T-helper 17 cell (primary cell): ENCODE data around the gene TIE1. TPM values are rescaled to one million over a fixed set of nuclear protein-coding genes. Genes with fewer than 3 reads are reported as not detected.

Experiments used
- ATAC-seq: fragments of 150-1000 bp; cut with Tn5 transposase; 2 replicates; pipeline ENCODE4 v1.10.0; 2021; ENCODE audit warnings: mild to moderate bottlenecking, moderate library complexity
- DNase-seq, 3 donors: peaks; one replicate each; pipeline versions ENCODE4 v3.0.0 to v3.0.0-alpha.2; 2020 to 2021
- H3K9me3 ChIP-seq: one replicate; pipeline ENCODE4 v1.7.0; 2013; ENCODE audit warnings: low read length, mild to moderate bottlenecking; ENCODE audit not compliant: control insufficient read depth, poor library complexity, severe bottlenecking
- H3K27ac Mint-ChIP-seq: one replicate; pipeline ENCODE4 v1.8.0; 2022; ENCODE audit warnings: mild to moderate bottlenecking, moderate library complexity, mixed read lengths
- H3K27me3 Mint-ChIP-seq: one replicate; pipeline ENCODE4 v1.8.0; 2022; ENCODE audit warnings: mixed read lengths
- H3K36me3 Mint-ChIP-seq: one replicate; pipeline ENCODE4 v1.8.0; 2022; ENCODE audit warnings: low read depth, mixed read lengths
- H3K4me1 Mint-ChIP-seq: one replicate; pipeline ENCODE4 v1.8.0; 2022; ENCODE audit warnings: mild to moderate bottlenecking, mixed read lengths
- H3K4me3 Mint-ChIP-seq: one replicate; pipeline ENCODE4 v1.8.0; 2022; ENCODE audit warnings: mild to moderate bottlenecking, moderate library complexity, mixed read lengths
- total RNA-seq, 4 donors: library from RNA in 2 of 4; stranded (reverse) in 2 of 4; gene quantifications; one replicate each; pipeline ENCODE4 v1.2.3 and lab custom pipeline; 2022 to 2026

The TIE1 gene
- total RNA-seq, 2 donors from 2014 or later, result not detected

DNA sequence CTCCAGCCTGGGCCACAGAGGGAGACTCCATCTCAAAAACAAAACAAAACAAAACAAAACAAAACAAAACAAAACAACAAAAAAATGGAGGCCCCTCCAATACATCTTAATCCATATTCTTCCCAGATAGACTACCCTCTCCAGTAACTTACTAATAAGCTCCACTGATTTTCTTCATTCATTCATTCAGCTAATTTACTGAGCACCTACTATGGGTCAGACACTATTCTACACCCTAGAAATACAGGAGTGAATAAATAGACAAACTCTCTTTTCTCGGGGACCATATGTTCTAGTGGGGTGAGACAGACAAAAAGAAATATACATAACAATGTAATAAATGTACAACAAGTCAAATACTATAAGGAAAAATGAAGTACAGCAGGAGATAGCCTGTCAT is 50.2 kb downstream of the TIE1 start:
- no peak for DNase-seq
- Mint-ChIP-seq H3K27me3 (no peaks in the 10 kb centered on the region), H3K36me3 (peaks cover 4% of the 10 kb centered on the region), H3K4me1 (peaks cover 19% of the 10 kb centered on the region), H3K27ac (peak overlapping the region; percentile 93), H3K4me3 (no peak overlapping the region)
- H3K9me3 ChIP-seq, result no peaks in the 10 kb centered on the region
- no peak for ATAC-seq

DNA sequence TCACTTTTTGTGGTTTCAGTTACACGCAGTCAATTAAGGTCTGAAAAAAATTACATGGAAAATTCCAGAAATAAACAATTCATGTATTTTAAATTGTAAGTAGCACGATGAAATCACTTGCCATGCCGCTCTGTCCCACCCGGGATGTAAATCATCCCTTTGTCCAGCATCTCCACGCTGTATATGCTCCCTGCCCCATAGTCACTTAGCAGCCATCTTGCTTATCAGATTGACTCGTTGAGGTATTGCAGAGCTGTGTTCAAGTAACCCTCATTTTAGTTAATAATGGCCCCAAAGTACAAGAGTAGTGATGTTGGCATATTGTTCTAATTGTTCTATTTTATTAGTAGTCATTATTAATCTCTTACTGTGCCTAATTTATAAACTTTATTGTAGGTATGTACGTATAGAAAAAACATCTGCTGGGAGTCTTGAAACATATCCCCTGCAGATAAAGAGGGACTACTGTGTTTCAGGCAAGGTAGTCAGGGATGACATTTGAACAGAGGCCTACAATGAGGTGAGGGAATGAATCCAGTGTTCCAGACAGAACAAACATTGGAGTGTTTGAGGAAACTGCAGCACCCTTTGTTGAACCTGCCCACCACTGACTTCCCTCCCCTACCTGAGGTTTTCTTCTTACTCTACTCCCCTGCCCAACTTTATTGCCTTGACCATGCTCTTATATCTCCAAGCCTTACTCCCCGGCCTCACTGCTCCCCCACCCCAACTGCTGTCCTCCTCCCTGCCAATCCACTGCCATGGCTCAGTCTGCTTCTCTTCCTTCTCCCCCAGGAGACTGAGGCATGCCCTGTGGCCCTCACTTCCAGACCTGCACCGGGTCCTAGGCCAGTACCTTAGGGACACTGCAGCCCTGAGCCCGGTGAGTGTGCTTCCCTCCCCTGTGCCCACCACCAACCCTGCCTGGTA is 50.9 kb downstream of the TIE1 start:
- Mint-ChIP-seq H3K4me1 (peaks cover 18% of the 10 kb centered on the region), H3K36me3 (peaks cover 4% of the 10 kb centered on the region), H3K27me3 (no peaks in the 10 kb centered on the region), H3K27ac (peak overlapping the region; percentile 93), H3K4me3 (no peak overlapping the region)
- H3K9me3 ChIP-seq, result no peaks in the 10 kb centered on the region
- no peak for DNase-seq
- ATAC-seq, result no peak

DNA sequence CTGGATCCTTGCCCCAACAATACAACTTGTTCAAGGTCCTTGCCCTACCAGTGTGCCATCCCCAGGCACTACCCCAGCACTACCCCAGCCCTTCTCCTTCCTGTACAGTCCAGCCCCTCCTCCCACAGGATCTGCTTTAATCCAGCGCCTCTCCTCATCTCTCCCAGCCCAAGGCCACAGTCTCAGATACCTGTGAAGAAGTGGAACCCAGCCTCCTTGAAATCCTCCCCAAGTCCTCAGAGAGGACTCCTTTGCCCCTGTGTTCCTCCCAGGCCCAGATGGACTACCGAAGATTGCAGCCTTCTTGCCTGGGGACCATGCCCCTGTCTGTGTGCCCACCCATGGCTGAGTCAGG is 51.5 kb downstream of the TIE1 start:
- no peaks in the 10 kb centered on the region for H3K9me3 ChIP-seq
- Mint-ChIP-seq H3K4me3 (no peak overlapping the region), H3K36me3 (peaks cover 4% of the 10 kb centered on the region), H3K4me1 (peaks cover 16% of the 10 kb centered on the region), H3K27me3 (no peaks in the 10 kb centered on the region), H3K27ac (peak overlapping the region; percentile 93)
- DNase-seq (no peak), ATAC-seq (no peak)

DNA sequence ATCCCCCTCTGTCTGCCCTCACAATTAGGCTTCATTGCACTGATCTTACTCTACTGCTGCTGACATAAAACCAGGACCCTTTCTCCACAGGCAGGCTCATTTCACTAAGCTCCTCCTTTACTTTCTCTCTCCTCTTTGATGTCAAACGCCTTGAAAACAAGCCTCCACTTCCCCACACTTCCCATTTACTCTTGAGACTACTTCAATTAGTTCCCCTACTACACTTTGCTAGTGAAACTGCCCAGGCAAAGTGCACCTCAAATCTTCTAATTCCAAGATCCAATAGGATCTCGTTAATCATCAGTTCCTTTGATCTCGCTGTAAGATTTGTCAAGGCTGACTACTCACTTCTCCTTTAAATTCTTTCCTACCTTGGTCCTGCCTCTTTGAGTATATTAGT is 52.1 kb downstream of the TIE1 start:
- no peaks in the 10 kb centered on the region for H3K9me3 ChIP-seq
- H3K27ac Mint-ChIP-seq, result peak overlapping the region; percentile 93
- no peak overlapping the region for H3K4me3 Mint-ChIP-seq
- DNase-seq (no peak), ATAC-seq (no peak)
- H3K4me1 Mint-ChIP-seq, result peaks cover 16% of the 10 kb centered on the region
- no peaks in the 10 kb centered on the region for H3K27me3 Mint-ChIP-seq
- peaks cover 4% of the 10 kb centered on the region for H3K36me3 Mint-ChIP-seq

DNA sequence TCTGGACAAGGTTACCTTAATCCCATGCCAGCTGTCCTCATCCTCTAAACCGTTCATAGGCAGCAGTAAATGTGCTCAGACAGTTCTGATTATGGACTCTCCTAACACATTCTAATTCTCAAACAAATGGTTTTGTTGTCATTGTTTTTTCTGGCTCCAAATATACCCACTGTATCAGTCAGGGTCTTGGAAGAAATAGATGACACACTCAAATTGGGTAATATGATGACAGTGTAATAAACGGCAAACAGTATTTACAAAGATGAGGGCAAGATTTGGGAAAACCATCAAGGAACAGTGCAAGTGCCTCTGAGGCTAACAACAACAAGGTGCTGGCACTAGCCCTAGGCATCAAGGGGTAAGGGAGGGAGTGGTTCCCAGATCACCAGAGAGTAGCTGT is 53.7 kb downstream of the TIE1 start:
- no peaks in the 10 kb centered on the region for H3K9me3 ChIP-seq
- Mint-ChIP-seq H3K27ac (no peak overlapping the region), H3K36me3 (peaks cover 4% of the 10 kb centered on the region), H3K4me1 (peaks cover 17% of the 10 kb centered on the region), H3K27me3 (no peaks in the 10 kb centered on the region), H3K4me3 (no peak overlapping the region)
- ATAC-seq (no peak), DNase-seq (no peak)

DNA sequence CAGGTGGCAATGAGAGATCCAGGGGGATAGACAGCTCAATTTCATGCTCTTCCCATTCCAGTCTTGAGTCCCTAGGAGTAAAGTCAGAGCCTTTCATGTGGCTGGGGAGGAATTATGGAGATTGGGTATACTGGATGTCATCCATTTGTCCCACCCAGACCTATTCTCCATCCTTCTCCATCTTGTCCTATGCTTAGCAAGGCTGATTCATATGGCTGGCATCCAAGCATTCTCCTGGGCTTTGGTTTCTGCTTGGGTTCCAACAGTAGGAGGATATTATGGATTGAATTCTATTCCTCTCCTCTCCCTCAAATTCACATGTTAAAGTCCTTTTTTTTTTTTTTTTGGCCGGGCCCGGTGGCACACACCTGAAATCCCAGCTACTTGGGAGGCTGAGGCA is 54.2 kb downstream of the TIE1 start:
- peaks cover 16% of the 10 kb centered on the region for H3K4me1 Mint-ChIP-seq
- no peak overlapping the region for H3K4me3 Mint-ChIP-seq
- no peaks in the 10 kb centered on the region for H3K27me3 Mint-ChIP-seq
- H3K36me3 Mint-ChIP-seq, result peaks cover 4% of the 10 kb centered on the region
- no peak for DNase-seq
- H3K9me3 ChIP-seq, result no peaks in the 10 kb centered on the region
- H3K27ac Mint-ChIP-seq, result no peak overlapping the region
- no peak for ATAC-seq

DNA sequence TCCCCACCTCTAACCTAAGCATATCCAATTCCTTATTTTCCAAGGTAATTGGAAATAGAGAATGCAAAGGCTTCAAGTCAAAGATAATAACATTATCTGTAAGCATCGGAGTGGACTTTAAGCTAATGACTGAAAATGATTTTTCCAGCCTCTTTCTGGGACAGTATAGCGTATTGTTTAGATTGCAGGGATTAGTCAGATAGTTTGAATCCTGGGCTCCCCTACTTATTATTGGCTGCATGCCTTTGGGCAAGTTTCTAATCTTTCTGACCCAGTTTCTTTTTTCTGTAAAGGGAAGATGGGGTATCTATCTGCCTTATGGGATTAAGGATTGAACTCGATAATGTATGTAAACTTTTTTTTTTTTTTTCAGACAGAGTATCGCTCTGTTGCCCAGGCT is 56.5 kb downstream of the TIE1 start:
- ATAC-seq (no peak), DNase-seq (no peak)
- no peak overlapping the region for H3K4me3 Mint-ChIP-seq
- no peaks in the 10 kb centered on the region for H3K9me3 ChIP-seq
- H3K36me3 Mint-ChIP-seq, result peaks cover 3% of the 10 kb centered on the region
- H3K4me1 Mint-ChIP-seq, result peaks cover 25% of the 10 kb centered on the region
- H3K27me3 Mint-ChIP-seq, result no peaks in the 10 kb centered on the region
- no peak overlapping the region for H3K27ac Mint-ChIP-seq

DNA sequence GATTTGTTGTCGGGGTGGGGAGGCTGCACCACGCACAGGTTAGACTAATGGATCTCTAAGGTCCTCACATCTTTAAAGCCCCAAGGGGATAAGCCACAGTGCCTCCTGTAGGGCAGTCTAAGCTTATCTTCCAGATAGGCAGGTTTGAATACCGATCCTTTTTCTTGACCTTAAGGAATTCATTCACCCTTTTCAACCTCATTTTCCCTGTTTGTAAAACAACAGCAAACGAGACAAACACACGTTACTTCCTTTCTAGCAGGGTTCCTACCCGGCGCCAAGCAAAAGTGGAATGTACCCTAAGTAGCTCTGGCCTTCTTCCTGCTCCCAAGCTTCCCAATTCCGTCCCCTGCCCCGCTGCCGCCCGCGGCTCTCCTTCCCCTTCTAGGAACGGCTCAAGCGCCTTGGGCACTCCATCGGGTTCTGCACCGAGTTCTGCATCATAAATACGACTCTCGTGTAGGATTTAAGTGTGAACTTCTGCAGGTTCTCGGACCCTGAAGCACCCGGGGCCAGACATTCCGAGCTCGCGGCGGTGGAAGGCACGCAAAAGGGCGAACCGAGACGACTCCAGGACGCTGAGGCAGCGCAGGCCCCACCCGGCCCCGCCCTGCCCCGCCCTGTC is 57.5 kb downstream of the TIE1 start:
- H3K4me1 Mint-ChIP-seq, result peaks cover 25% of the 10 kb centered on the region

DNA sequence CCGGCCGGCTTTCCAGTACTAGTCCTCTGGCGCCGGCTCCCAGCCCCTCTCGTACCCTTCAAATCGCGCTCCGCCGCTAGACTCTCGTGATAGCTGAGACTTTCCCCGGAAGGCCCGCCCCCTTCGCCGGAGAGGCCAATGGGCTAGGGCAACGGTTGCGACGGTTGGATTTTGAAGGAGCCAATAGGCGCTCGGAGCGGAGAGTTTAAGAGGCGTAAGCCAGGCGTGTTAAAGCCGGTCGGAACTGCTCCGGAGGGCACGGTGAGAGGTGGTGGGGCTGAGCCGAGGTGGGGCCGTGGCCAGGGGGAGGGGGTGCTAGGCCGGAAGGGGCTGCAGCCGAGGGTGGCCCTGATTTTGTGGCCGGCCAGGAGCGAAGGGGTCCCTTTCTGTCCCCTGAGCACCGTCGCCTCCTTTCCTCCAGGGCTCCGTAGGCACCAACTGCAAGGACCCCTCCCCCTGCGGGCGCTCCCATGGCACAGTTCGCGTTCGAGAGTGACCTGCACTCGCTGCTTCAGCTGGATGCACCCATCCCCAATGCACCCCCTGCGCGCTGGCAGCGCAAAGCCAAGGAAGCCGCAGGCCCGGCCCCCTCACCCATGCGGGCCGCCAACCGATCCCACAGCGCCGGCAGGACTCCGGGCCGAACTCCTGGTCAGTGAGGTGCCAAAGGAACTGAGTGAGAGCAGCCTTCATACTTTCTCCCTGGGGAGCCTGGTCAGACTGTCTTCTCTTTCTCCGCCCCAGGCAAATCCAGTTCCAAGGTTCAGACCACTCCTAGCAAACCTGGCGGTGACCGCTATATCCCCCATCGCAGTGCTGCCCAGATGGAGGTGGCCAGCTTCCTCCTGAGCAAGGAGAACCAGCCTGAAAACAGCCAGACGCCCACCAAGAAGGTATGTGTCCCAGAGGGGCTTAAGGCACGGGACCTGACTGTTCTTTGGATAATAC is 58.2 kb downstream of the TIE1 start, which contains the start of gene CDC20:
TSS of gene CDC20 (plus strand) at position 236 of the 948 bp plus-strand sequence. CDS start at position 471, 235 bp downstream.
- Mint-ChIP-seq H3K4me1 (peaks cover 28% of the 10 kb centered on the region), H3K27me3 (no peaks in the 10 kb centered on the region), H3K27ac (peak within 1 kb of the TSS; percentile 82), H3K4me3 (peak within 1 kb of the TSS; percentile 93), H3K36me3 (peaks cover 6% of the 10 kb centered on the region)
- ATAC-seq (peak; percentile 99), DNase-seq (peak; percentile 94 to 96 (median 95))
- H3K9me3 ChIP-seq, result no peaks in the 10 kb centered on the region

More for the DNA sequence above, 57.5 kb downstream of the TIE1 start:
- Mint-ChIP-seq H3K27me3 (no peaks in the 10 kb centered on the region), H3K36me3 (peaks cover 3% of the 10 kb centered on the region), H3K4me3 (peak overlapping the region; percentile 93), H3K27ac (peak overlapping the region; percentile 82)
- peak; percentile 32 for ATAC-seq
- no peak for DNase-seq
- H3K9me3 ChIP-seq, result no peaks in the 10 kb centered on the region

DNA sequence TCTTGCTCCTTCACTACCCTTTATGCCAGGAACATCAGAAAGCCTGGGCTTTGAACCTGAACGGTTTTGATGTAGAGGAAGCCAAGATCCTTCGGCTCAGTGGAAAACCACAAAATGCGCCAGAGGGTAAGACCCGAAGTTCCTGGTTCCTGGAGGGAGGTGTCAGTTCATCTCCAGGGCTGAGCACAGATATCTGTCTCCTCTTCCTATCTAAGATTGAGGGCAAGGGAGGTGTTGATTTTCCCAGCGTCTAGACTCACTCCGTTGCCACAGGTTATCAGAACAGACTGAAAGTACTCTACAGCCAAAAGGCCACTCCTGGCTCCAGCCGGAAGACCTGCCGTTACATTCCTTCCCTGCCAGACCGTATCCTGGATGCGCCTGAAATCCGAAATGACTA is 58.9 kb downstream of the TIE1 start:
- H3K9me3 ChIP-seq, result no peaks in the 10 kb centered on the region
- no peak for ATAC-seq
- Mint-ChIP-seq H3K4me3 (peak overlapping the region; percentile 93), H3K4me1 (peaks cover 27% of the 10 kb centered on the region), H3K27me3 (no peaks in the 10 kb centered on the region), H3K36me3 (peaks cover 7% of the 10 kb centered on the region), H3K27ac (peak overlapping the region; percentile 16)
- DNase-seq, result no peak

DNA sequence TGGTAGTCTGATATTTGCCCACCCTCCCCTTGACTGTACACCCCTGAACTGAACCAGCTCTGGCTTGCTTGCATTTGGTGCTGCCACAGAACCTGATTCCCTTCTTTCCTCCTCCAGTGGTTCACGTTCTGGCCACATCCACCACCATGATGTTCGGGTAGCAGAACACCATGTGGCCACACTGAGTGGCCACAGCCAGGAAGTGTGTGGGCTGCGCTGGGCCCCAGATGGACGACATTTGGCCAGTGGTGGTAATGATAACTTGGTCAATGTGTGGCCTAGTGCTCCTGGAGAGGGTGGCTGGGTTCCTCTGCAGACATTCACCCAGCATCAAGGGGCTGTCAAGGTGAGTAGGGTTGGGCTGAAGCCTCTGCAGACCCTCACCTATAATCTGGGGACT is 59.8 kb downstream of the TIE1 start:
- Mint-ChIP-seq H3K36me3 (peaks cover 7% of the 10 kb centered on the region), H3K27ac (peak overlapping the region; percentile 8)
- no peak for ATAC-seq

DNA sequence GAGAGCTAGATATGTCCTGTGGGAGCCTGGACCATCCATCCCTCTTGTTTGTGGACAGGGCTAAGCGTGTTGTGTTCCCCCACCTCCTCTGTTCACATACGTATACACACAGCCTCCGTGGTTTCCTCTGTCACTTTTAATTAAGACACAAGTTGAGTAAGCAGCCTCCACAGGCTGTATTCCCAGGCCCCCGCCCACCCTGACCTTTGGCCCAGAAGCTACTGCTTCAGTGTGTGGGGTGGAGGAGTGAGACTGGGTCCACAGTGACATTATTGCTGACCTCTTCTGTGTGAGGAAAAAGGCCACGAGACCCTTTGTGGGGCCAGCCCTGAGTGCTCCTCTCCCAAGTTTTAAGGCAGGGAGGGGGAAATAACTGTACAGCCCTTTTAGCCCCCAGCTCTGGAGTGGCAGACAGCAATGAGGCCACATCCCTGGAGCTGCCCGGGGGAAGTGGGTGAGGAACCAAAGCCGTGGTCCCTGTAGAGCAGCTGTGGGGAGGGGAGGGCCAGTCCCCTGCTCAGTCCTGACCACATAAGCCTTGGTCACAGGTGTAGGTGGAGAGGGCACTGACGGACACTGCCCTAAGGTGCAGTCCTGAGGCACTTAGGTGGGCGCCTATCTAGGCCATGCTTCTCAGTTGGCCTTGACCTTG is 62.6 kb downstream of the TIE1 start:
- peaks cover 12% of the 10 kb centered on the region for H3K36me3 Mint-ChIP-seq
- H3K9me3 ChIP-seq, result no peaks in the 10 kb centered on the region
- H3K4me1 Mint-ChIP-seq, result peaks cover 43% of the 10 kb centered on the region
- H3K4me3 Mint-ChIP-seq, result no peak overlapping the region
- no peaks in the 10 kb centered on the region for H3K27me3 Mint-ChIP-seq
- peak overlapping the region; percentile 90 for H3K27ac Mint-ChIP-seq
- ATAC-seq (no peak), DNase-seq (no peak)

More for the DNA sequence above, 59.8 kb downstream of the TIE1 start:
- Mint-ChIP-seq H3K4me1 (peaks cover 33% of the 10 kb centered on the region), H3K4me3 (no peak overlapping the region), H3K27me3 (no peaks in the 10 kb centered on the region)
- no peaks in the 10 kb centered on the region for H3K9me3 ChIP-seq
- DNase-seq, result no peak
